HEK293 (cell line): Measurements from ENCODE around the gene RCN2.

Experiments
- CTCF ChIA-PET: fragments of 350-600 bp; formaldehyde crosslinking; extraction: SDS; loops from one replicate; lab custom pipeline; 2021; ENCODE audit warnings: antibody characterized with exemption; lab: Yijun Ruan, JAX
- POLR2A ChIA-PET: fragments of 300-600 bp; formaldehyde crosslinking; extraction: SDS; loops from one replicate; lab custom pipeline; 2020; ENCODE audit warnings: antibody characterized with exemption, inconsistent platforms; lab: Yijun Ruan, JAX
- H3K27ac ChIP-seq: fragments of 200-500 bp; sonication (Bioruptor generic); 2 replicates; pipeline ENCODE4 v1.5.1; 2014; ENCODE audit warnings: low read depth, low read length, control low read depth, inconsistent platforms; ENCODE audit errors: extremely low read depth
- H3K36me3 ChIP-seq, 2 experiments: fragments of 200-500 bp in 1 of 2; sonication (Bioruptor generic) in 1 of 2; 1 replicate in 1 of 2; 2 replicates in 1 of 2; pipeline ENCODE4 v1.5.1; 2014 to 2017; ENCODE audit warnings: inconsistent platforms in 2 of 2, low read length in 2 of 2; ENCODE audit not compliant: control insufficient read depth in 2 of 2, insufficient read depth in 1 of 2
- H3K4me1 ChIP-seq: fragments of 200-500 bp; sonication (Bioruptor generic); 2 replicates; pipeline ENCODE4 v1.5.1; 2014; ENCODE audit warnings: mild to moderate bottlenecking, low read length, inconsistent platforms; ENCODE audit not compliant: control insufficient read depth, insufficient read depth
- H3K4me3 ChIP-seq: 2 replicates; pipeline ENCODE4 v1.5.1; 2011; ENCODE audit warnings: low read depth, mild to moderate bottlenecking, control low read depth, low read length, moderate library complexity
- H3K9me3 ChIP-seq: fragments of 200-500 bp; sonication (Bioruptor generic); 2 replicates; pipeline ENCODE4 v1.5.1; 2014; ENCODE audit warnings: low read depth, low read length, inconsistent platforms; ENCODE audit not compliant: control insufficient read depth, insufficient read depth
- KLF9 ChIP-seq: fragments of 450-650 bp; formaldehyde crosslinking; IDR thresholded peaks from 2 replicates; pipeline ENCODE4 v1.5.1; 2016; ENCODE audit warnings: missing biosample characterization, missing genetic modification characterization, low read depth
- MYNN ChIP-seq: fragments of 450-650 bp; formaldehyde crosslinking; IDR thresholded peaks from 2 replicates; pipeline ENCODE4 v1.5.1; 2016; ENCODE audit warnings: missing biosample characterization, missing genetic modification characterization, borderline replicate concordance
- MZF1 ChIP-seq: fragments of 450-650 bp; formaldehyde crosslinking; IDR thresholded peaks from 2 replicates; pipeline ENCODE4 v1.5.1; 2017; ENCODE audit warnings: missing biosample characterization, missing genetic modification characterization, borderline replicate concordance
- OVOL3 ChIP-seq: fragments of 450-650 bp; formaldehyde crosslinking; IDR thresholded peaks from 2 replicates; pipeline ENCODE4 v1.5.1; 2016; ENCODE audit warnings: missing biosample characterization, missing genetic modification characterization
- SALL2 ChIP-seq: fragments of 450-650 bp; formaldehyde crosslinking; IDR thresholded peaks from 2 replicates; pipeline ENCODE4 v1.5.0; 2017; ENCODE audit warnings: missing biosample characterization, mild to moderate bottlenecking, missing genetic modification characterization, borderline replicate concordance
- SCRT1 ChIP-seq: fragments of 450-650 bp; formaldehyde crosslinking; IDR thresholded peaks from 2 replicates; pipeline ENCODE4 v1.5.1; 2016; ENCODE audit warnings: missing biosample characterization, missing genetic modification characterization, borderline replicate concordance
- YY2 ChIP-seq: fragments of 450-650 bp; formaldehyde crosslinking; IDR thresholded peaks from 2 replicates; pipeline ENCODE4 v1.5.1; 2016; ENCODE audit warnings: missing biosample characterization, missing genetic modification characterization
- ZBTB17 ChIP-seq: fragments of 450-650 bp; formaldehyde crosslinking; IDR thresholded peaks from 2 replicates; pipeline ENCODE4 v1.5.1; 2016; ENCODE audit warnings: missing biosample characterization, missing genetic modification characterization
- ZBTB8A ChIP-seq: fragments of 450-650 bp; formaldehyde crosslinking; IDR thresholded peaks from 2 replicates; pipeline ENCODE4 v1.5.1; 2016; ENCODE audit warnings: missing biosample characterization, missing genetic modification characterization
- ZFHX2 ChIP-seq: fragments of 450-650 bp; formaldehyde crosslinking; conservative IDR thresholded peaks from 2 replicates; pipeline ENCODE4 v1.5.1; 2016; ENCODE audit warnings: missing biosample characterization, missing genetic modification characterization
- ZFP37 ChIP-seq: fragments of 450-650 bp; formaldehyde crosslinking; IDR thresholded peaks from 2 replicates; pipeline ENCODE4 v1.5.1; 2016; ENCODE audit warnings: missing biosample characterization, missing genetic modification characterization
- ZNF121 ChIP-seq: fragments of 450-650 bp; formaldehyde crosslinking; IDR thresholded peaks from 2 replicates; pipeline ENCODE4 v1.5.1; 2016; ENCODE audit warnings: missing biosample characterization, missing genetic modification characterization
- ZNF175 ChIP-seq: fragments of 450-650 bp; formaldehyde crosslinking; IDR thresholded peaks from 2 replicates; pipeline ENCODE4 v1.5.1; 2016; ENCODE audit warnings: missing biosample characterization, missing genetic modification characterization
- ZNF184 ChIP-seq: fragments of 450-650 bp; IDR thresholded peaks from 2 replicates; pipeline ENCODE4 v1.5.1; 2018; ENCODE audit warnings: missing biosample characterization, mild to moderate bottlenecking, missing genetic modification characterization
- ZNF350 ChIP-seq: fragments of 450-650 bp; formaldehyde crosslinking; IDR thresholded peaks from 2 replicates; pipeline ENCODE4 v1.5.0; 2017; ENCODE audit warnings: missing biosample characterization, mild to moderate bottlenecking, missing genetic modification characterization
- ZNF354C ChIP-seq: fragments of 450-650 bp; formaldehyde crosslinking; IDR thresholded peaks from 2 replicates; pipeline ENCODE4 v1.5.1; 2016; ENCODE audit warnings: missing biosample characterization, missing genetic modification characterization, low read depth, borderline replicate concordance
- ZNF423 ChIP-seq: fragments of 450-650 bp; formaldehyde crosslinking; IDR thresholded peaks from 2 replicates; pipeline ENCODE4 v1.5.1; 2016; ENCODE audit warnings: missing biosample characterization, missing genetic modification characterization
- ZNF501 ChIP-seq: fragments of 450-650 bp; formaldehyde crosslinking; IDR thresholded peaks from 2 replicates; pipeline ENCODE4 v1.5.1; 2016; ENCODE audit warnings: missing biosample characterization, missing genetic modification characterization
- ZNF571 ChIP-seq: fragments of 450-650 bp; formaldehyde crosslinking; IDR thresholded peaks from 2 replicates; pipeline ENCODE4 v1.5.0; 2017; ENCODE audit warnings: missing biosample characterization, missing genetic modification characterization
- ZNF585B ChIP-seq: fragments of 450-650 bp; formaldehyde crosslinking; IDR thresholded peaks from 2 replicates; pipeline ENCODE4 v1.5.1; 2016; ENCODE audit warnings: missing biosample characterization, missing genetic modification characterization
- ZNF600 ChIP-seq: fragments of 450-650 bp; formaldehyde crosslinking; IDR thresholded peaks from 2 replicates; pipeline ENCODE4 v1.5.1; 2016; ENCODE audit warnings: missing biosample characterization, missing genetic modification characterization
- ZNF610 ChIP-seq: fragments of 450-650 bp; formaldehyde crosslinking; IDR thresholded peaks from 2 replicates; pipeline ENCODE4 v1.5.1; 2016; ENCODE audit warnings: missing biosample characterization, missing genetic modification characterization, borderline replicate concordance
- ZNF658 ChIP-seq: fragments of 450-650 bp; formaldehyde crosslinking; IDR thresholded peaks from 2 replicates; pipeline ENCODE4; 2016; ENCODE audit warnings: missing biosample characterization, missing genetic modification characterization
- ZNF660 ChIP-seq: fragments of 450-650 bp; IDR thresholded peaks from 2 replicates; pipeline ENCODE4 v1.5.1; 2018; ENCODE audit warnings: missing biosample characterization, mild to moderate bottlenecking, missing genetic modification characterization
- ZNF701 ChIP-seq: fragments of 450-650 bp; formaldehyde crosslinking; IDR thresholded peaks from 2 replicates; pipeline ENCODE4 v1.5.1; 2016; ENCODE audit warnings: missing biosample characterization, missing genetic modification characterization
- ZSCAN23 ChIP-seq: fragments of 450-650 bp; formaldehyde crosslinking; IDR thresholded peaks from 2 replicates; pipeline ENCODE4 v1.5.1; 2016; ENCODE audit warnings: missing biosample characterization, missing genetic modification characterization
- TF ChIP-seq, protein P1 (sequence below): fragments of 450-650 bp; formaldehyde crosslinking; IDR thresholded peaks from 2 replicates; pipeline ENCODE4 v1.5.1; 2016; ENCODE audit warnings: missing biosample characterization, missing genetic modification characterization
- TF ChIP-seq, protein P2 (sequence below): fragments of 450-650 bp; formaldehyde crosslinking; IDR thresholded peaks from 2 replicates; pipeline ENCODE4 v1.5.1; 2016; ENCODE audit warnings: missing biosample characterization, missing genetic modification characterization
- TF ChIP-seq, protein P3 (sequence below): fragments of 450-650 bp; formaldehyde crosslinking; IDR thresholded peaks from 2 replicates; pipeline ENCODE4 v1.5.1; 2016; ENCODE audit warnings: missing biosample characterization, missing genetic modification characterization
- TF ChIP-seq, protein P4 (sequence below): fragments of 450-650 bp; formaldehyde crosslinking; IDR thresholded peaks from 2 replicates; pipeline ENCODE4 v1.5.1; 2017; ENCODE audit warnings: missing biosample characterization, missing genetic modification characterization
- TF ChIP-seq, protein P5 (sequence below): fragments of 450-650 bp; formaldehyde crosslinking; IDR thresholded peaks from 2 replicates; pipeline ENCODE4 v1.5.1; 2016; ENCODE audit warnings: missing biosample characterization, missing genetic modification characterization

The RCN2 gene

DNA sequence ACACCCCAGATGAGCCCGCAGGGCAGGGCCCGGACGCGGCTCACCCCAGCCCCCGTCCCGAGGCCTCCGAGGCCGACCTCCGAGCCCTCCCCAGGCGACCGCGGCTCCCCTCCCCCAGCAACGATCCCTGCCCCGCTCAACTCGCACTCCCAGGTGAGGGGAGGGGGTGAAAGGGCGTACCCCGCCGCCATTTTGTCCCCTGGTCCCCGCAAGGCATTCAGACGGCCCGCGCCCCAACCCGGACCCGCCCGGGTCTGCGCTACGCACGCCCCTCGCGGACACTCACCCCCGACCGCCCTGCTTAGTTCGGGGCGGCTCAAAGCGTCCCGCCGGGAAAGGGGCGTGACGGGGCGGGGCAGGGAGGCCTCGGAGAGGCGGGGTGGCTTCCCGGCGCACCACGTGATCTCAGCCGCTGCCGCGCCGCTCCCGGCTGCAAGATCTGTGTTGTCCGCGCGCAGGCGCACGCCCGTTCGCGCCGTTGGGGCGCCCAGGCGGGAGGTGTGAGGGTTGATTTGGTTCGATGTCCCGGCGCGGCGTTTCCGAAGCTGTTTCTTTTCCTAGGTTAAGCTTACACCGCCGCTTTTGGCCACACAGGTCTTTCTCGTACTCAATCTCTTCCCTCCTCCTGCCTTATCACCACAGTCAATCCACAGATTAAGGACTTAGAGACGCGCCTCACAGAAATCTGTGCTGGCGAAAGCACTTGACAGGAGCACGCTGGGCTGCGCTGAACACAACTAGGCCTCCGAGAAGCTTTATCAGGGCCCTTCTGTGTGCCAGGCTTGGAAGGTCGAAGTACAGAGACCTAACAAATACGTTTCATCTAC is 26.3 kb upstream of the RCN2 start, which contains the start of gene SCAPER:
Gene SCAPER (minus strand): TSS at position 328 of the 827 bp plus-strand sequence. CDS start 21,523 bp downstream, outside the sequence.
- Histone ChIP-seq H3K27ac (peak within 1 kb of the TSS; percentile 87), H3K9me3 (no peaks in the 10 kb centered on the region), H3K36me3 (no peaks in the 10 kb centered on the region; a peak in 1 of 3 replicates), H3K4me3 (peak within 1 kb of the TSS; percentile 99), H3K4me1 (peaks cover 4% of the 10 kb centered on the region; the same call in 1 of the 2 replicates)
- ChIA-PET CTCF (interaction anchor here (0.7 to 1.7 kb wide), 6 partner anchors 11 to 129 kb away, joined by 3 to 6 read pairs (median 4); no protein-coding TSS in a partner anchor), POLR2A (interaction anchor here (2.8 kb wide), 1 partner anchor 26 kb away, joined by 16 read pairs; the partner anchor contains the start of gene RCN2)
- TF ChIP-seq ZNF121 (tag by site-specific recombination) (no peak), OVOL3 (tag by site-specific recombination) (no peak), YY2 (tag by site-specific recombination) (peak; percentile 59; the same call in 1 of the 2 replicates), ZNF350 (no peak), ZNF585B (tag by site-specific recombination) (peak; percentile 38), ZNF610 (tag by site-specific recombination) (peak; percentile 98), KLF9 (peak; percentile 99), ZSCAN23 (no peak), ZNF175 (tag by site-specific recombination) (no peak), ZFP37 (tag by site-specific recombination) (no peak), MYNN (tag by site-specific recombination) (no peak), ZBTB8A (tag by site-specific recombination) (peak; percentile 91), ZNF184 (tag by site-specific recombination) (0 out of 2 replicates have a peak, but pooled peaks have one; percentile 15), ZNF701 (tag by site-specific recombination) (no peak), MZF1 (tag by site-specific recombination) (no peak), SCRT1 (no peak), ZBTB17 (tag by site-specific recombination) (peak; percentile 71), ZNF571 (tag by site-specific recombination) (no peak), SALL2 (tag by site-specific recombination) (no peak), ZFHX2 (tag by site-specific recombination) (peak; percentile 26), ZNF600 (tag by site-specific recombination) (peak; percentile 93), ZNF658 (no peak), ZNF660 (tag by site-specific recombination) (peak; percentile 40; the same call in 1 of the 2 replicates), ZNF501 (tag by site-specific recombination) (peak; percentile 89), ZNF354C (no peak), ZNF423 (no peak)
- TF ChIP-seq, protein P1, sequence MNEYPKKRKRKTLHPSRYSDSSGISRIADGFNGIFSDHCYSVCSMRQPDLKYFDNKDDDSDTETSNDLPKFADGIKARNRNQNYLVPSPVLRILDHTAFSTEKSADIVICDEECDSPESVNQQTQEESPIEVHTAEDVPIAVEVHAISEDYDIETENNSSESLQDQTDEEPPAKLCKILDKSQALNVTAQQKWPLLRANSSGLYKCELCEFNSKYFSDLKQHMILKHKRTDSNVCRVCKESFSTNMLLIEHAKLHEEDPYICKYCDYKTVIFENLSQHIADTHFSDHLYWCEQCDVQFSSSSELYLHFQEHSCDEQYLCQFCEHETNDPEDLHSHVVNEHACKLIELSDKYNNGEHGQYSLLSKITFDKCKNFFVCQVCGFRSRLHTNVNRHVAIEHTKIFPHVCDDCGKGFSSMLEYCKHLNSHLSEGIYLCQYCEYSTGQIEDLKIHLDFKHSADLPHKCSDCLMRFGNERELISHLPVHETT (tag by site-specific recombination) = peak; percentile 53; the same call in 1 of the 2 replicates
- TF ChIP-seq, protein P2, sequence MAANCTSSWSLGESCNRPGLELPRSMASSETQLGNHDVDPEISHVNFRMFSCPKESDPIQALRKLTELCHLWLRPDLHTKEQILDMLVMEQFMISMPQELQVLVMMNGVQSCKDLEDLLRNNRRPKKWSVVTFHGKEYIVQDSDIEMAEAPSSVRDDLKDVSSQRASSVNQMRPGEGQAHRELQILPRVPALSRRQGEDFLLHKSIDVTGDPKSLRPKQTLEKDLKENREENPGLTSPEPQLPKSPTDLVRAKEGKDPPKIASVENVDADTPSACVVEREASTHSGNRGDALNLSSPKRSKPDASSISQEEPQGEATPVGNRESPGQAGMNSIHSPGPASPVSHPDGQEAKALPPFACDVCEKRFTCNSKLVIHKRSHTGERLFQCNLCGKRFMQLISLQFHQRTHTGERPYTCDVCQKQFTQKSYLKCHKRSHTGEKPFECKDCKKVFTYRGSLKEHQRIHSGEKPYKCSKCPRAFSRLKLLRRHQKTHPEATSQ = peak; percentile 88; the same call in 1 of the 2 replicates
- TF ChIP-seq, protein P3, sequence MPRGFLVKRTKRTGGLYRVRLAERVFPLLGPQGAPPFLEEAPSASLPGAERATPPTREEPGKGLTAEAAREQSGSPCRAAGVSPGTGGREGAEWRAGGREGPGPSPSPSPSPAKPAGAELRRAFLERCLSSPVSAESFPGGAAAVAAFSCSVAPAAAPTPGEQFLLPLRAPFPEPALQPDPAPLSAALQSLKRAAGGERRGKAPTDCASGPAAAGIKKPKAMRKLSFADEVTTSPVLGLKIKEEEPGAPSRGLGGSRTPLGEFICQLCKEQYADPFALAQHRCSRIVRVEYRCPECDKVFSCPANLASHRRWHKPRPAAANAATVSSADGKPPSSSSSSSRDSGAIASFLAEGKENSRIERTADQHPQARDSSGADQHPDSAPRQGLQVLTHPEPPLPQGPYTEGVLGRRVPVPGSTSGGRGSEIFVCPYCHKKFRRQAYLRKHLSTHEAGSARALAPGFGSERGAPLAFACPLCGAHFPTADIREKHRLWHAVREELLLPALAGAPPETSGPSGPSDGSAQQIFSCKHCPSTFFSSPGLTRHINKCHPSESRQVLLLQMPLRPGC (tag by site-specific recombination) = no peak; the same call in 1 of the 2 replicates
- TF ChIP-seq, protein P4, sequence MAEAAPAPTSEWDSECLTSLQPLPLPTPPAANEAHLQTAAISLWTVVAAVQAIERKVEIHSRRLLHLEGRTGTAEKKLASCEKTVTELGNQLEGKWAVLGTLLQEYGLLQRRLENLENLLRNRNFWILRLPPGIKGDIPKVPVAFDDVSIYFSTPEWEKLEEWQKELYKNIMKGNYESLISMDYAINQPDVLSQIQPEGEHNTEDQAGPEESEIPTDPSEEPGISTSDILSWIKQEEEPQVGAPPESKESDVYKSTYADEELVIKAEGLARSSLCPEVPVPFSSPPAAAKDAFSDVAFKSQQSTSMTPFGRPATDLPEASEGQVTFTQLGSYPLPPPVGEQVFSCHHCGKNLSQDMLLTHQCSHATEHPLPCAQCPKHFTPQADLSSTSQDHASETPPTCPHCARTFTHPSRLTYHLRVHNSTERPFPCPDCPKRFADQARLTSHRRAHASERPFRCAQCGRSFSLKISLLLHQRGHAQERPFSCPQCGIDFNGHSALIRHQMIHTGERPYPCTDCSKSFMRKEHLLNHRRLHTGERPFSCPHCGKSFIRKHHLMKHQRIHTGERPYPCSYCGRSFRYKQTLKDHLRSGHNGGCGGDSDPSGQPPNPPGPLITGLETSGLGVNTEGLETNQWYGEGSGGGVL (tag by site-specific recombination) = peak; percentile 80
- TF ChIP-seq, protein P5, sequence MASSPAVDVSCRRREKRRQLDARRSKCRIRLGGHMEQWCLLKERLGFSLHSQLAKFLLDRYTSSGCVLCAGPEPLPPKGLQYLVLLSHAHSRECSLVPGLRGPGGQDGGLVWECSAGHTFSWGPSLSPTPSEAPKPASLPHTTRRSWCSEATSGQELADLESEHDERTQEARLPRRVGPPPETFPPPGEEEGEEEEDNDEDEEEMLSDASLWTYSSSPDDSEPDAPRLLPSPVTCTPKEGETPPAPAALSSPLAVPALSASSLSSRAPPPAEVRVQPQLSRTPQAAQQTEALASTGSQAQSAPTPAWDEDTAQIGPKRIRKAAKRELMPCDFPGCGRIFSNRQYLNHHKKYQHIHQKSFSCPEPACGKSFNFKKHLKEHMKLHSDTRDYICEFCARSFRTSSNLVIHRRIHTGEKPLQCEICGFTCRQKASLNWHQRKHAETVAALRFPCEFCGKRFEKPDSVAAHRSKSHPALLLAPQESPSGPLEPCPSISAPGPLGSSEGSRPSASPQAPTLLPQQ = peak; percentile 39; the same call in 1 of the 2 replicates
